GM18909 (cell line): Measurements from ENCODE around the gene PTPN22.

Experiments used
- ATAC-seq: cut with Tn5 transposase; IDR thresholded peaks from one replicate; pipeline ENCODE4 v1.9.1; 2021; ENCODE audit warnings: mild to moderate bottlenecking; ENCODE audit not compliant: unreplicated experiment, poor library complexity

The PTPN22 gene

DNA sequence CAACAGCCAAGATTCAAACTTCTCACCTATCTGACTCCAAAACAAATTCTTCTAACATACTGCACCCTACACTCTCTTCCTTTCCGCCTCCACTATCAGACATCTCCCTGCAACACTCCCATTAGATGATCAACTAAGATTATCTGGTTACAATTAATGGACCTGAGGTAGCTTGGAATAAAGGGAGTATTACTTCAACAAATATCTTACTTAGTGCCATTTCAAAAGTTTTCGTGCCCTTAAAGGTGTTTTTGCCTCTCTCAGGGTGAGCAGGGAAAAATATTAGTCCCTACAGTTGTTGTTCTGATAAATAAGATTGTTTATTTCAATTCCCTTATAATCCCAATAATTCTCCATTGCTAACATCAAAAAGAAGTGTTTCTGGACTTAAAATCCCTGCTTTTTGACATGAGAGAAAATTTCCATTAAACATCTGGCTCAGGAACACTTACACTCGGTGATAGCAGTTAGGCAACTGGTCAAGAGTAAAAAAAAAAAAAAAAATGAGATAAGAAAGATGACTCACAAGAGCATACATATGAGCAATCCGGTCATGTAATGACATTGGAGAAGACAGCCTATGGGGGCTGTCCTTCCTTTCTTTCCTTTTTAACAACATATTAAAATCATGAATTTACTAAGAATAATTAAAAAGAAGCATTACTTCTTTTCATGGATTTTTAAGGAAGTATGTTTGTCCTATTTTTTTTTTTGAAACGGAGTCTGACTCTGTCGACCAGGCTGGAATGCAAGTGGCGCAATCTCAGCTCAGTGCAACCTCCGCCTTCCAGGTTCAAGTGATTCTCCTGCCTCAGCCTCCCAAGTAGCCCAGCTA is 66.9 kb downstream of the PTPN22 start:
- ATAC-seq: no peak

DNA sequence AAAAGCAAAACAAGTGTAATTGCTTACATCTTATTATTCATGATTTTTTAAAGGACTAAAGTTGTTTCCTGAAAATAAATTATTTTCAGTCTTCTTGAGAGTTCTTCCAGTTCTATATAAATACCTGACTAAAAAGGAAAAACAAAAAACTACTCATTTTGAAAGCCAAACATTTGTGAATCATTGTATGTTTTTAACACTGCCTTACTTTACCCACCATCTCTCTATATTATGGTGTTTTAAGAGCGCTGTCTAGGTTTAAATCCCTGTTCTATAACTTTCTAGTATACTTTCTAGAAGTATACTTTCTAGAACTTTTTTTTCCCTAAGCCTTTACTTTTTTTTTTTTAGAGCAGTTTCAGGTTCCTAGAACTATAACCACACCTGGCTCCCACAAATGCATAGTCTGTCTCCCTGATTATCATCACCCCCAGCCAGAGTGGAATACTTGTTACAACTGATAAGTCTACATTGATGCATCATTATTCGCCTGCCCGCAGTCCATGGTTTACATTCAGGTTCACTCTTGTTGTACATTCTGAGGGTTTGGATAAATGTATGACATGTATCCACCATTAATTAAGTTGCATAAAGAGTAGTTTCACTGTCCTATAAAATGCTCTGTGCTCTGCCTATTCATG is 69.0 kb downstream of the PTPN22 start:
- ATAC-seq: no peak

DNA sequence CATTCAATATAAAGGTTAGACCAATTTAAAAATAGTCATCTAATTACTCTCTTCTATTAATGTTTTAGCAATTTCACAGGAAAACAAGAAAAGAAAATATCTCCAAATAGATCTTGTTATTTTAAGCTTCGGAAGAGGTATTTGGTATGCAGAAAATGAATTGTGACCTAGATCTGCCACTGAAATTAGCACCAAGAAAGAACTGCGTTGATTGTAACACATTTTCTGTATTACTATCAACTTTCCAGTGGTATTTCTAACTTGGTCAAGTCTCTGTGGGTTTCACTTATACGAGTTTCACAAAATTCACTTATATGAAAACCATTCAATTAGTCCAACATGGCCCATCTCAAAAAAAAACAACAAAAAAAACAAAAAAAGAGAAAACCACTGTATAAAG is 71.0 kb downstream of the PTPN22 start:
- ATAC-seq: no peak

DNA sequence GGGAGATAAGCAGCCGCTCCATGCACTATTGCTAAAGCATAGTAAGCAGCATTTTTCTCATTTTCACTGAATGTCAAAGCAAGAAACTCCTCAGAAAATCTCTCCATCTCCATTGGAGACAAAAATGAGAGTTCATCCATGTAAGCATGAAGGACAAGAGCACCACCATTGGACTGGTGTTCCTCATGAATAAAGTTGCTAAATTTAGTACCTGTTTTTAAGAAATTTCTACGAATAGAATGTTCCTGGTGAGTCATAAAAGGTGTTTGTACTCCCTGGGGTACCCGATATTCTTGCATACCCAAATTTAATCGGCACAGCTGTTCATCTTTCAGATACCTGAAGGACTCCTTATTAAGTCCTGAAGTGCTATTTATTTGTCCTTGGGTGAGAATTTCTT is 74.0 kb downstream of the PTPN22 start:
- no peak for ATAC-seq

DNA sequence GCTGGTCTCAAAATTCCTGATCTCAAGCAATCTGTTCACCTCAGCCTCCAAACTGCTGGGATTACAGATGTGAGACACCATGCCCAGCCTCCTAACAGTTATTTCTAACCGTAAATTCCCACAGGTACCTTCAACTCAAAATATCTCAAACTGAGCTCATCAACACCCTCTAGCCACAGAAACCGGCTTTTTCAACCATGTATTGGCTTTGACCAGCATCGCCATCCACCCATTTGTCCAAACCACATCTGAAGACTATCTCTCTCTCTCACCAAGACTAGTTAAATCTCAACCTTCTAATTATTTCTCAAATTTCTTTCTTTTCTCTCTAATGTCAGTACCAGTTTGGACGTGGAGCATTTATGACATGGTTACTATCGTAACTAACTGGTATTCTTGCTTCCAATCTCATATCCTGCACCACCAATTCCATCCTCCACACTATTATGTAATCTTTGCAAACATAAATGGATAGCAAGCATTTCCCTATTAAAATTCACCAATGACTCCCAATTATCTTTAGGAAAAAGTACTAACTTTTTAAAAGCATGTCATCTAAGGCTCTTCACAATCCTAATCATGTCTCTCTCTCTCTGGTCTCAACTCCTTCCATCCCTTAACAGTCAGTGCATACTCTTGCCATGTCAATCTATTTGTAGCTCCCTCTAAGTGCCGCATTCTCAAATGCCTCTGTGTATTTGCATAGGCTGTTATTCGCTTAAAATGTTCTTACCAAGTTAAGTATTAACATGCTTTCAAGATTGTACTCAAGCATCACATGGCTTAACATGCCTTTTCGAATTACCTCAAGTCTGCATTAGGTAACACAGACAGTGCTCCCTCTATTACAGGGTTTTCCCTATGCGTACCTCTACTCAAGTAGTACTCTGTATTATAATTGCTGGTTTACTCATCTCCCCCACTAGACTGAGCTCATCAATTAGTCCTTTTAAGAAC is 77.4 kb downstream of the PTPN22 start:
- peak; percentile 81 for ATAC-seq

DNA sequence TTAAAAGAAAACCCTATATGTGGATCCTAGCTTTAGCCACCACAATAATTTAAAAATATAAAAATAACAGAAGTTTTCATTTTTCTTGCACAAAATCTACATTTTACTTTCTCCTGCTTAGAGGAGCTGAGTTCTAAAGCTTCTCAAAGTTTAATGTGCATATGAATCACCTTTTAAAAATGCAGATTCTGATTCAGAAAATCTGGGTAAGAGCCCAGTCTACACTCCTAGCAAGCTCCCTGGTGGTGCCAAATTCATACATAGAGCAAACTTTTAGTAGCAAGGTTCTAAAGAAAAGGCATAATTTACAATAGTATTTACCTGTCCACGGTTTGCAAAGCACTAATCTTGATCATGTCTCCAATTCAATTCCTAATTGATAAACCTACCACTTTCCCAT is 78.5 kb downstream of the PTPN22 start:
- no peak for ATAC-seq

DNA sequence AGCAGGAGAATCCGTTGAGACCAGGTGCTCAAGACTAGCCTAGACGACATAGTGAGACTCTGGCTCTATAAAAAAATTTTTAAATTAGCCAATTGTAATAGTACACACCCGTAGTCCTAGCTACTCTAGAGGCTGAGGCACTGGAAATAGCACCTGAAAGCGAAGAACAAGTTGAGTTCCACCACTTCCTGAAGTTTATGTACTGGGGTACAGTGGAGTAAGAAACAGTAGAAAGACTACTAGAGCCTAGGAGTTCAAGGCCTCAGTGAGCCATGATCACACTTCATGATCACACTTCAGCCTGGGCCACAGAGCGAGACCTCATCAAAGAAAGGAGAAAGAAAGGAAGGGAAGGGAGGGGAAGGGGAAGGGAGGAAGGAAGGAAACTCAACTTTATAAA is 79.0 kb downstream of the PTPN22 start:
- peak; percentile 53 for ATAC-seq

DNA sequence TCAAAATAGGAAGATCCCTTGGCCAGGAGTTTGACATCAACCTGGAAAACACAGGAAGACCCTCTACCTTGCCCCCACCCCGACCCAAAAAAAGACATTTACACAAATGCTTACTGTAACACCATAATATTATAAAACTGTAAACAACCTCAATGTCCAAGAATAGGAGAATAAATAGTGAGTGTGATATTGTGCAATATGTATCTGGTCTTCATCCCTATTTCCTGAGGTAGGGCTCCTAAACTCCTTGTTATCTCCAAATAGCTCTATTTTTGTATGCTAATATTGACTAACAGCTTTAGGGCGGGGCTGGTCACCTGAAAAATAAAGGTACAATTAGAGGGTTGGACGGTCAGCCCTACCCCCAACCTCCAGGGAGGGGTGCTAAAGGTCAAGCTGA is 82.7 kb downstream of the PTPN22 start:
- no peak for ATAC-seq

DNA sequence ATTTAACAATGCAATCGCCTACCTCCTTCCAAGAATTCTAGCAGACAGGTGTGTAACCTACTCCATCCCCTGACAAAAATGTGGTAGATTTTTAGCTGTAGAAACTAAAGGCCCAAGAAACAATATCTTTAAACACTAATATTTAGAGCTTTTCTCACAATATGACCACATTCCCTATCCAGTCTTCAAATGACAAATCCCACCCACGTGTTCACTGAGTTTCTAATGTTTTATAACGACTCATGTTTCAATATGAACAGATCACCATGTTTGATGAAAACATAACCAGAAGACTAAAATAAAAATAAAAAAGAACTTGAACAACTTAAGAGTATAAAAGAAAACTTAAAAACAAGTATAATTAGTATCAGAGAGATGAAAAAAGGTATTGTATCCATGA is 83.8 kb downstream of the PTPN22 start:
- ATAC-seq: no peak

DNA sequence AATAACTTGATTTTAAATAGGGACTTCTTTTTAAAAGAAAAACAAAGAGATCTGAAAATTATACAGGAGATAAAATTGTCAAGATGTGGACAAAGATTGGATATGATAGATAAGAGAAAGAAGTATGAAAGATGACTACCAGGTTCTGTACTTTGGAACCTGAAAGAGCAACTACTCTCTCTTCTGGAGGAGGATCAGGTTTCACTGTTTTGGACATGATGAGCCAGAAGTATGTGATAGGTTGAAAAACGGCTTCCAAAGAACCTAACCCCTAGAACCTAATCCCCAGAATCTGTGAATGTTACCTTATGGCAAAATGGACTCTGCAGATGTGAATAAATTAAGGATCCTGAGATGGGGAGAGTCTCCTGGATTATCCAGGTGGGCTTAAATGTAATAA is 85.4 kb downstream of the PTPN22 start:
- ATAC-seq: no peak

DNA sequence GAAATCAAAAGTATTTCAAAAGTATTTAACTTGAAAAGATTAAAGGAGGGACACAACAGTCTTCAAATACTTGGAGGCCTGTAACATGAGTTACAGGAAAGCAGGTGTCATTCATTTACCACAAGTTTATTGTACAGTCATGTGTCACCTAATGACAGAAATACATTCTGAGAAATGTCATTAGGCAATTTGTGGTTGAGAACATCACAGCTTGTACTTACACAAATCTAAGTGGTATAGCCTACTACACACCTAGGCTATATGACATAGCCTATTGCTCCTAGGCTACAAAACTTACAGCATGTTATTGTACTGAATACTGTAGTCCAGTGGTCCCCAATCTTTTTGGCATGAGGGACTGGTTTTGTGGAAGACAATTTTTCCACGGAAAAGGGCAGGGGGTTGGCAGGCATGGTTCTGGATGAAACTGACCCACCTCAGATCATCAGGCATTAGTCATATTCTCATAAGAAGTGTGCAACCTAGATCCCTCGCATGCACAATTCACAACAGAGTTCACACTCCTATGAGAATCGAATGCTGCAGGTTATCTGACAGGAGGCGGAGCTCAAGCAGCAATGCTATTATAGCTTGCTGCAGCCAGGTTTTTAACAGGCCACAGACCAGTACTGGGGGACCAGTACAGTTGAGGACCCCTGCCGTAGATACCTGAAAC is 87.3 kb downstream of the PTPN22 start:
- peak; percentile 69 for ATAC-seq

DNA sequence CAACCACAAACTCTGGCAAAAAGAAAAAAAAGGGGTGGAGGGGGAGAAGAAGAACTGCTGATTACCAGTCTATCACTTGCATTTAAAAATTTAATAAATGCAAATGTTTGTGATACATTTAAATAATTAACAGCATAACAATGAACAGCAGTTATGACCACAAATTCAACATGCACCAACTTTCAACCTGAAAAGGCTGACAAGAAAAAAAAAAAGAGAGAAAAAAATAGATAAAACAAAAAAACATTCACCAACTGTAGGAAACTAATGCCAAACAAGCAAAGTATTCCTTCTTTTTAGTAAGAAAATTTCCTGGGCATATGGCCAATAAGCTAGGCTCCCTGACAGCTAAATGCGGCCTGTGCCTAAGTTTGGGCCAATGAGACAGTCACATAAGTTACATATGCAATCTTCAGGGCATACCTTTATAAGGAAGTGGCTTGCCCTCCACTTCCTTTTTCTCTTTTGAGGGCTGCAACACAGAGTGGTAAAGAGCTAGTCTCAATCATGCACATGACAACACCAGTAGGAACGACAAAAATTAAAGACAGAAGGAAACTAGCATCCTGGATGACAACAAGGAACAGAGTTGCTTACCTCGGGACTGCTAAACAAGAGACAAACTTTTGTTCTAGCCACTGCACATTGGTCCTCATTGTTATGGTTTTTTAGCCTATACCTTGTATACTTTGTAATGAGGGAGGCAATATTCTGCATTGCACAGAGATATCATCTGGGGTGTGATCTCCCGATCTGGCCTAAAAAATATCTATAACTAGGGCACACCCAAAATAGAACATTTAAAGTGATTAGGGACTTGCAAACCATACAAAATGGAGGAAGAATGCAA is 88.0 kb downstream of the PTPN22 start:
- peak; percentile 89 for ATAC-seq

DNA sequence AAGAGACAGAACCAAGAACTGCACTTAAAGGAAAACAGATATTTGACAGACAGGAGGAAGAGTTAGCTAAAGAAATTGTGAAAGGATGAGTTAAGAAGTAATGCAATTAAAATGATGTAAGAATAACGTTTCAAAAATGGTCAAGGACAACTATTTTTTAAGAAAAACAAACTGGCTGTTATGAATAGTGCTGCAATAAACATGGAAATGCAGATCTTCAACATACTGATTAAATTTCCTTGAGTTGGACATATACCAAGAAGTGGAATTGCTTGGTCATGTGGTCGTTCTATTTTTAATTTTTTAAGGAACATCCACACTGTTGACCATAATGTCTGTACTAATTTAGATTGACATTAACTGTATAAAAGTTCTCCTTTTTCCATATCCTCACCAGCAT is 89.1 kb downstream of the PTPN22 start:
- ATAC-seq: no peak

DNA sequence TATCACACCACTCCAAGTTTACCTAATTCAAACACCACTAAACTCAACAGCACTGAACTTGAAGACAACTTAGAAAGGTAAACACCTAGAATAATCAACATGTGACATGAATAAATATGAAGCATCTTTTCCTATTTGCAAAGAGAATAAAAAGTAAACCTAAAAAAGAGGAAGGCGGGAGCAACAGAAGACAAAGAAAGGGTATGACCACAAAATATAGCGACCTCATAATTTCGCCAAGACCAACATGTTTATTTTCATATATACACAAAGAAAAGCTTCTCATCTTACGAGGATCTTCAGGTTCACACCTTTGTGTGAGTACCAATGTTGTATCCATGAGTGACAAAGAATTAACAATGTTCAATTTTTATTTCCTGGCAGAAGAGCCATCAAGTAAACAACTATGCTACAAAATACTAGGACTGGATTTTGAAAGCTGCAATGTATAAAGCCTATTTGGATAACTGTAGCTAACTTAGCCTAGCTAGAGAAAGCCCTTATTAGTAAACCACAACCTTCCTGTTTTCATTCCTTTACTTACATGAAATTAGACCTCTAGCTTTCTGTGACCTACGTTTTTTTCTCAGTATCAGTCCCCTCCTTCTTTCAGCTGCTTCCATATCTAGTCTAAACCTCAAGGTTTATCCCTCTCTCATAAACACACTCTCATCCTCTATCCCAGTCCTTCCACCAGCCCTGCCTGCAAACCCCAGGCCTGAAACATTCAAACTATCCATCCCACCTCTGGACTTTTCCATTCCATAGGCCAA is 91.0 kb downstream of the PTPN22 start:
- peak; percentile 39 for ATAC-seq

DNA sequence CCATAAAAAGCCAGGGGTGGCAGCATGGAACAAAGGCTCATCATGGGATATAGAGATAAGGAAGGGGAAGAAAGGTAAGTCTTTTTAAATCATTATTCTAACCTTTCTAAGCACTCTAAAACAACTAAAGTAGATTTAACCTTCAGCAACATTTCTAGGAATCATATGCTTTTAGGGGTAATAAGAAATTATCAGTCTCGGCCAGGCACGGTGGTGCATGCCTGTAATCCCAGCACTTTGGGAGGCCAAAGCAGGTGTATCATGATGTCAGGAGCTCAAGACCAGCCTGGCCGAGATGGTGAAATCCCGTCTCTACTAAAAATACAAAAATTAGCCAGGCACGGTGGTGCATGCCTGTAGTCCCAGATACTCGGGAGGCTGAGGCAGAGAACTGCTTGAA is 92.0 kb downstream of the PTPN22 start:
- ATAC-seq: no peak

DNA sequence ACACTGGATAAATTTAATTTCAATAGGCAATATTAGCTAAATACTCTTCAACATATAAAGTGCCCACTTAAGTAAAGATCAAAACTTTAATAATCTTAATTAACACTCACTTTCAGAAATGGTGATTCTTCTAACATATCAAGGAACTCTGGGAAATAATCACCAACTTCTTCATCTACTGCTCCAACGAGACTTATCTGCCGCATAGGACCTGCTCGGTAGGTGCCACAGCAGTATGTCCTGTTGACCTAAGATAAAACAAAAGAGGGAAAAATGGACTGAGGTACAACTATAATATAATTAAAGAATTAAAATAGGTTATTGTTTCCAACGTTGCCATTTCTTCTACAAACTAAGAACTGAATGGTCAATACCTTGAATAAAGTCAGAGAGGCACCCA is 94.0 kb downstream of the PTPN22 start:
- ATAC-seq: no peak

DNA sequence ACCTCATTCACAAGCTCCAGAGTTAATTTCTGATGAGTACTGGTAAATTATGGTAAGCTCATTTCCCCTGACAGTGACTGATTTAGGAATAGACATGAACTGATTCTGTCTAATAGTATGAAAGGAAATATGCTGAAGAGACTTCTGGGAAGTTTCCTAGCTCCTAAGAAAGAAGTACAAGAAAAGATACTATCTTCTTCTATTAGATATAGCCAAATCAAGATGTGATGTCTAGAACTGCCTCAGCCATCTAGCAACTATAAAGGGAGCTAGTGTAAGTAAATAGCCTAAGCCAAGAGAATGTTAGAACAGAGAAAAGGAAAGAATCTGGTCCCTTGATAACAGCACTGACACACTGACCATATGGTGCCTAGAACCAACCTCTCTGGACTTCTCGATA is 101.5 kb downstream of the PTPN22 start:
- no peak for ATAC-seq

DNA sequence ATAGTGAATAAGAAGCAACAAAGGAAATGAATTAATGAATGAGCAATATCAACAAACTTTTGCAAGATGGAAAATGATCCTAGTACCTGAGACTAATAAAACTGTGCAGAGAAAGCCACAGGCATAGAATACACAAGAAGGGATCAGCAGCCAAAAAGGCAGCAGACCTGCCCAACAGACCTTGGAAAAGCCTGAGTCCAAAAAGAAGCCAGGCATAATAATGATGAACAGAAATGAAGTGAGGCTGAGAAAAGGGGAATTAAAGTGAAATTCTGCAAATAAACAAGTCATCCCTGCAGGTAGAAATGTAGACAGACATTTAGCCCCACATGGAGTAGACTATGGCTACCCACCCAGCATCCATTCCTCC is 101.9 kb downstream of the PTPN22 start:
- ATAC-seq: no peak
